ENCODE results near the gene FYCO1. TPM values are rescaled to one million over a fixed set of nuclear protein-coding genes. Genes with fewer than 3 reads are reported as not detected.

Gene FYCO1
- total and polyA plus RNA-seq, 9 of the 15 experiments (the other 6 are each of a cell fraction or from before 2014, with no cell fraction given), result 2.1 to 13.8 (median 7.4) TPM

DNA sequence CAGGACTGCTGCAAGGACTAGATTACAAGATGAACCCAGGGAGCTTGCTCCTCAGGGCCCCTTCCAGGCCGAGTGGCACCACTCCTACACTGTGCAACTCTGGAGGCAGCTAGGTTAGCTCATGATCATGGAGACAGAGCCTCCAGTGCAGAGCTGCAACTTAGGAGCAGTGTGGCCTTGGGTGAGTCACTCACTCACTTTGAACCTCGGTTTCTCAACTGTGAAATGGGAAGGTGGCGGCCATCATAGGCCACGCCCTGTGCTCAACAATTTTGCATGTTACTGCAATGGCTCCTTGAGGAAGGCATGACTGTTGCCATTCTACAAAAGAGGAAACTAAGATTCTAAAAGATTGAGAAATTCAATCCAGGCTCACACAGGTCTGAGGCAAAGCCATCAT lies 63.5 kb downstream of the FYCO1 start (continued):
- TF ChIP-seq, protein P1, sequence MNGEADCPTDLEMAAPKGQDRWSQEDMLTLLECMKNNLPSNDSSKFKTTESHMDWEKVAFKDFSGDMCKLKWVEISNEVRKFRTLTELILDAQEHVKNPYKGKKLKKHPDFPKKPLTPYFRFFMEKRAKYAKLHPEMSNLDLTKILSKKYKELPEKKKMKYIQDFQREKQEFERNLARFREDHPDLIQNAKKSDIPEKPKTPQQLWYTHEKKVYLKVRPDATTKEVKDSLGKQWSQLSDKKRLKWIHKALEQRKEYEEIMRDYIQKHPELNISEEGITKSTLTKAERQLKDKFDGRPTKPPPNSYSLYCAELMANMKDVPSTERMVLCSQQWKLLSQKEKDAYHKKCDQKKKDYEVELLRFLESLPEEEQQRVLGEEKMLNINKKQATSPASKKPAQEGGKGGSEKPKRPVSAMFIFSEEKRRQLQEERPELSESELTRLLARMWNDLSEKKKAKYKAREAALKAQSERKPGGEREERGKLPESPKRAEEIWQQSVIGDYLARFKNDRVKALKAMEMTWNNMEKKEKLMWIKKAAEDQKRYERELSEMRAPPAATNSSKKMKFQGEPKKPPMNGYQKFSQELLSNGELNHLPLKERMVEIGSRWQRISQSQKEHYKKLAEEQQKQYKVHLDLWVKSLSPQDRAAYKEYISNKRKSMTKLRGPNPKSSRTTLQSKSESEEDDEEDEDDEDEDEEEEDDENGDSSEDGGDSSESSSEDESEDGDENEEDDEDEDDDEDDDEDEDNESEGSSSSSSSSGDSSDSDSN (IDR thresholded peaks at IDR 0.05; ENCODE audit: borderline replicate concordance in 1 of 2, low read depth in 2 of 2, low read length in 2 of 2), result no peak

DNA sequence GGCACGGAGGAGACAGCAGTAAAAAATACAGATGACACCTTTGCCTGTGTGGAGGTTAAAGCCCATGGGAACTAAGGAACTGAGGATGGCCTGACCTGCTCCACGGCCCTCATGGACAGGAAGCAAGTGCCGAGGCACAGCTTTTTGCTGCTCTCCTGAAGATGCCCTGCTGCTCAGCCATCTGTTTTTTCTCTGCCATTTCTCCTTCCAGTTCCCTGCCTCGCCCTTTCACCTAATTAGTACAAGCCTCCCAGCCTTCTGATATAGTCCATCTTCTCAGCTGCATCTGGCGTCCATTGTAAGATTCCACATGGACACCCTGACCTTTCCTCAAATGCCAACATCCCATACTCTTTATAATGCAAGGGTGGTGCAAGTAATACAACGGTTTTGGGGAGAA lies 64.1 kb downstream of the FYCO1 start:
- no peak overlapping the region for H3K9ac ChIP-seq (ENCODE audit: insufficient read depth in 1 of 2, low read depth in 2 of 2, low read length in 2 of 2)
- H3K4me3 ChIP-seq, result no peak overlapping the region
- no peak overlapping the region for H3K27ac ChIP-seq (ENCODE audit: extremely low read depth, low read depth, low read length)
- POLR2A ChIA-PET, result interaction anchor here (1.0 to 1.2 kb wide), 2 partner anchors 9 to 12 kb away, joined by 3 to 5 read pairs; no protein-coding TSS in a partner anchor
- no peaks in the 10 kb centered on the region for H4K20me1 ChIP-seq (replicated peaks; ENCODE audit: control insufficient read depth, insufficient read depth, low read length)
- intact Hi-C loops (cut with micrococcal nuclease) (loop anchor here (10.0 kb wide), 1 partner anchor 897 kb away; no protein-coding TSS in a partner anchor), in situ Hi-C loops (cut with MboI) (loop anchor here (5.0 kb wide), 2 partner anchors 179 to 424 kb away; no protein-coding TSS in a partner anchor)
- H3K9me1 ChIP-seq (ENCODE audit: control insufficient read depth, insufficient read depth, low read length), result peaks cover 3% of the 10 kb centered on the region
- CTCF ChIA-PET (ENCODE audit: low intra/inter-chr PET ratio), result no interaction called here
- no peaks in the 10 kb centered on the region for H3K9me3 ChIP-seq (replicated peaks; ENCODE audit: control insufficient read depth, insufficient read depth, low read depth, low read length)
- no peaks in the 10 kb centered on the region for H3K4me1 ChIP-seq (replicated peaks in 1 of 2; ENCODE audit: control insufficient read depth in 2 of 2, insufficient read depth in 2 of 2, low read length in 2 of 2)
- no peak overlapping the region for H3K4me2 ChIP-seq (ENCODE audit: insufficient read depth, low read length)
- no peaks in the 10 kb centered on the region for H3K79me2 ChIP-seq (ENCODE audit: control insufficient read depth, insufficient read depth, low read length)
- H2AFZ ChIP-seq (ENCODE audit: low read depth, low read length), result no peak overlapping the region
- H3K36me3 ChIP-seq (ENCODE audit: control insufficient read depth, insufficient read depth, low read length), result peaks cover 93% of the 10 kb centered on the region
- H3K27me3 ChIP-seq (ENCODE audit: control insufficient read depth in 2 of 2, insufficient read depth in 2 of 2, low read length in 2 of 2), result no peaks in the 10 kb centered on the region
- FAIRE-seq (no peak), DNase-seq (ENCODE audit: extremely low read depth in 1 of 4, low spot score in 3 of 4) (no peak), ATAC-seq (no peak)
- BruUV-seq (replicated peaks), result no TSS peak
- WGBS (ENCODE audit: insufficient coverage, low coverage, missing lambda C conversion rate), result 75% methylated on average over 6 of the region's 6 CpGs
- TF ChIP-seq, protein P2, sequence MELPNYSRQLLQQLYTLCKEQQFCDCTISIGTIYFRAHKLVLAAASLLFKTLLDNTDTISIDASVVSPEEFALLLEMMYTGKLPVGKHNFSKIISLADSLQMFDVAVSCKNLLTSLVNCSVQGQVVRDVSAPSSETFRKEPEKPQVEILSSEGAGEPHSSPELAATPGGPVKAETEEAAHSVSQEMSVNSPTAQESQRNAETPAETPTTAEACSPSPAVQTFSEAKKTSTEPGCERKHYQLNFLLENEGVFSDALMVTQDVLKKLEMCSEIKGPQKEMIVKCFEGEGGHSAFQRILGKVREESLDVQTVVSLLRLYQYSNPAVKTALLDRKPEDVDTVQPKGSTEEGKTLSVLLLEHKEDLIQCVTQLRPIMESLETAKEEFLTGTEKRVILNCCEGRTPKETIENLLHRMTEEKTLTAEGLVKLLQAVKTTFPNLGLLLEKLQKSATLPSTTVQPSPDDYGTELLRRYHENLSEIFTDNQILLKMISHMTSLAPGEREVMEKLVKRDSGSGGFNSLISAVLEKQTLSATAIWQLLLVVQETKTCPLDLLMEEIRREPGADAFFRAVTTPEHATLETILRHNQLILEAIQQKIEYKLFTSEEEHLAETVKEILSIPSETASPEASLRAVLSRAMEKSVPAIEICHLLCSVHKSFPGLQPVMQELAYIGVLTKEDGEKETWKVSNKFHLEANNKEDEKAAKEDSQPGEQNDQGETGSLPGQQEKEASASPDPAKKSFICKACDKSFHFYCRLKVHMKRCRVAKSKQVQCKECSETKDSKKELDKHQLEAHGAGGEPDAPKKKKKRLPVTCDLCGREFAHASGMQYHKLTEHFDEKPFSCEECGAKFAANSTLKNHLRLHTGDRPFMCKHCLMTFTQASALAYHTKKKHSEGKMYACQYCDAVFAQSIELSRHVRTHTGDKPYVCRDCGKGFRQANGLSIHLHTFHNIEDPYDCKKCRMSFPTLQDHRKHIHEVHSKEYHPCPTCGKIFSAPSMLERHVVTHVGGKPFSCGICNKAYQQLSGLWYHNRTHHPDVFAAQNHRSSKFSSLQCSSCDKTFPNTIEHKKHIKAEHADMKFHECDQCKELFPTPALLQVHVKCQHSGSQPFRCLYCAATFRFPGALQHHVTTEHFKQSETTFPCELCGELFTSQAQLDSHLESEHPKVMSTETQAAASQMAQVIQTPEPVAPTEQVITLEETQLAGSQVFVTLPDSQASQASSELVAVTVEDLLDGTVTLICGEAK (IDR thresholded peaks at IDR 0.05), result no peak
- TF ChIP-seq, protein P2 (CRISPR knock-in tag; IDR thresholded peaks at IDR 0.05), result no peak
- TF ChIP-seq, protein P3, sequence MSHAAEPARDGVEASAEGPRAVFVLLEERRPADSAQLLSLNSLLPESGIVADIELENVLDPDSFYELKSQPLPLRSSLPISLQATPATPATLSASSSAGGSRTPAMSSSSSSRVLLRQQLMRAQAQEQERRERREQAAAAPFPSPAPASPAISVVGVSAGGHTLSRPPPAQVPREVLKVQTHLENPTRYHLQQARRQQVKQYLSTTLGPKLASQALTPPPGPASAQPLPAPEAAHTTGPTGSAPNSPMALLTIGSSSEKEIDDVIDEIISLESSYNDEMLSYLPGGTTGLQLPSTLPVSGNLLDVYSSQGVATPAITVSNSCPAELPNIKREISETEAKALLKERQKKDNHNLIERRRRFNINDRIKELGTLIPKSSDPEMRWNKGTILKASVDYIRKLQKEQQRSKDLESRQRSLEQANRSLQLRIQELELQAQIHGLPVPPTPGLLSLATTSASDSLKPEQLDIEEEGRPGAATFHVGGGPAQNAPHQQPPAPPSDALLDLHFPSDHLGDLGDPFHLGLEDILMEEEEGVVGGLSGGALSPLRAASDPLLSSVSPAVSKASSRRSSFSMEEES (CRISPR knock-in tag; IDR thresholded peaks at IDR 0.05), result no peak
- TF ChIP-seq ZNF140 (CRISPR knock-in tag; IDR thresholded peaks at IDR 0.05) (no peak), CEBPB (tag; IDR thresholded peaks at IDR 0.05) (no peak), ZNF764 (CRISPR knock-in tag; IDR thresholded peaks at IDR 0.05; ENCODE audit: low read depth) (no peak)

All from K562 (cell line).